Heart left ventricle (tissue), 16 donors: ENCODE measurements around the gene CEP85L. TPM values are rescaled to one million over a fixed set of nuclear protein-coding genes. Genes with fewer than 3 reads are reported as not detected.

ENCODE experiments used
- ATAC-seq, 4 donors: fragments of 200-7000 bp; cut with Tn5 transposase; one replicate each; pipeline ENCODE4 v1.9.1; 2020 to 2022; ENCODE audit warnings: moderate library complexity in 4 of 4, mild to moderate bottlenecking in 3 of 4, moderate number of reproducible peaks in 1 of 4
- DNase-seq, 5 donors: peaks; one replicate each; pipeline ENCODE4 v3.0.0-alpha.2; 2020
- H3K27ac ChIP-seq, 12 donors: fragments of 200-600 bp; sonication (generic) in 4 of 12; one replicate each; pipeline versions ENCODE4 v1.5.0 to v1.8.0; 2016 to 2022; ENCODE audit warnings: mild to moderate bottlenecking in 2 of 12
- H3K27me3 ChIP-seq, 9 donors: fragments of 200-600 bp; sonication (generic) in 2 of 9; one replicate each; pipeline versions ENCODE4 v1.5.1 to v1.8.0; 2016 to 2022; ENCODE audit warnings: mild to moderate bottlenecking in 3 of 9
- H3K36me3 ChIP-seq, 9 donors: fragments of 200-600 bp; sonication (generic) in 2 of 9; one replicate each; pipeline versions ENCODE4 v1.5.0 to v1.8.0; 2018 to 2022; ENCODE audit warnings: mild to moderate bottlenecking in 2 of 9
- H3K4me1 ChIP-seq, 12 donors: fragments of 200-600 bp; sonication (generic) in 4 of 12; one replicate each; pipeline versions ENCODE4 v1.5.0 to v1.8.0; 2016 to 2022; ENCODE audit warnings: mild to moderate bottlenecking in 3 of 12
- H3K4me3 ChIP-seq, 12 donors: fragments of 200-600 bp; sonication (generic) in 4 of 12; one replicate each; pipeline versions ENCODE4 v1.5.0 to v1.8.0; 2017 to 2022; ENCODE audit warnings: mild to moderate bottlenecking in 9 of 12, moderate library complexity in 4 of 12
- H3K9me3 ChIP-seq, 12 donors: fragments of 200-600 bp; sonication (generic) in 4 of 12; one replicate each; pipeline versions ENCODE4 v1.5.0 to v1.8.0; 2016 to 2022; ENCODE audit warnings: mild to moderate bottlenecking in 1 of 12
- CTCF ChIP-seq, 12 donors: fragments of 200-600 bp; sonication (generic) in 4 of 12; IDR thresholded peaks; one replicate each; pipeline versions ENCODE4 v1.5.0 to v1.8.0; 2018 to 2022; ENCODE audit warnings: antibody characterized with exemption in 12 of 12, mild to moderate bottlenecking in 5 of 12
- POLR2A ChIP-seq, 2 donors: fragments of 450-650 bp; IDR thresholded peaks; one replicate each; pipeline ENCODE4 v1.6.1; 2017; ENCODE audit warnings: antibody characterized with exemption in 2 of 2, mild to moderate bottlenecking in 2 of 2, moderate library complexity in 2 of 2
- WGBS, 4 donors: extraction: QIAGEN DNeasy Blood & Tissue Kit in 2 of 4; methylation state at CpG; one replicate each; pipeline versions ENCODE4 v1.1.5 to v1.1.7; 2013 to 2018; 5-methylcytosine and 5-hydroxymethylcytosine counted together
- intact Hi-C, 10 donors: fragments of 100-400 bp; cut with DNase I; formaldehyde crosslinking; loops; one replicate each; pipeline versions ENCODE4 v1.11.1 to v1.14.2; 2022
- polyA plus RNA-seq, 2 donors: library from polyadenylated mRNA; stranded (reverse); fragments of 200-250 nt; gene quantifications; one replicate each; pipeline ENCODE4 v1.2.3, GENCODE V29; 2013
- total RNA-seq, 9 donors: library from RNA; depleted of rRNA in 2 of 9; stranded (reverse); fragments of >200 nt in 2 of 9; fragmentation: NEBNext Ultra II Directional in 3 of 9; extraction: Animal tissue kit (Norgen Biotek cat#: 25700) in 3 of 9; gene quantifications; one replicate each; pipeline versions ENCODE4 v1.1.0 to v1.2.4, GENCODE V29; 2016 to 2023
- donor health status: ischemic (EF 13 %, LVEDD 7.1; RV severe dilation, severe dysfunction).
- donor health status: healthy with polysubstance abuse.
- donor health status: DM: no; HTN: yes; CAD: no.
- donor health status: DM: no; HTN: no; CAD: no.
- donor health status: ischemic (EF 25% LVEDD 6.9; RV normal size, moderate dysfunction).
- donor health status: ischemic (EF 25% LVEDD 5.7; RV mildly dilated, moderate dysfunction).
- donor health status: healthy.
- donor health status: DM: yes; HTN: yes; CAD: no.
- donor health status: ischemic (EF 35%, LVEDD 5.7; RV mildly dilated, moderate dysfunction).
- donor health status: nonischemic (EF 11% LVEDD 7.7; RV severe dilation, severe dysfunction).
- donor health status: DM: yes; HTN: yes; CAD: no.
- donor health status: PGD.
- donor health status: ischemic (EF 29% LVEDD 5.4; RV normal size, mild dysfunction).
- donor health status: nonischemic (EF 23%, LVEDD 6.1; RV moderate dilation, normal function).

CEP85L gene
- total and polyA plus RNA-seq, 11 donors: 1.9 to 14.4 (median 7.6) TPM

- Histone ChIP-seq H3K27me3 (no peaks in the 10 kb centered on the region), H3K36me3 (peaks cover 0 to 13% (median 0%) of the 10 kb centered on the region in 9 donors), H3K4me3 (peak overlapping the region in 11 of 12 donors; percentile 2 to 64 (median 55)), H3K4me1 (peaks cover 0 to 48% (median 5%) of the 10 kb centered on the region in 12 donors), H3K27ac (peak overlapping the region; percentile 34 to 87 (median 82)), H3K9me3 (no peaks in the 10 kb centered on the region)
- intact Hi-C loops: loop anchor here in 4 of 10 donors (5.0 kb wide), 2 partner anchors 34 to 174 kb away; no protein-coding TSS in a partner anchor
- WGBS, 4 donors: 47 to 57% (median 50%) methylated on average over 4 of the region's 4 CpGs
- no peak for TF ChIP-seq POLR2A (IDR thresholded peaks at IDR 0.05)
- TF ChIP-seq CTCF (IDR thresholded peaks at IDR 0.05): no peak
- ATAC-seq: no peak
- DNase-seq: no peak
Observed at GRCh38 chr6:118546164-118546879, 105.1 kb downstream of the CEP85L start.

GRCh38 chr6:118544105-118544504 is 107.3 kb downstream of the CEP85L start:
- 21 to 32% (median 31%) methylated on average over 3 of the region's 3 CpGs for WGBS, 4 donors
- peaks cover 0 to 58% (median 9%) of the 10 kb centered on the region in 12 donors for H3K4me1 ChIP-seq
- no peaks in the 10 kb centered on the region for H3K36me3 ChIP-seq
- intact Hi-C loops: no loop called here
- ATAC-seq: no peak
- peak overlapping the region in 8 of 12 donors; percentile 4 to 28 (median 16) for H3K4me3 ChIP-seq
- peak overlapping the region; percentile 11 to 87 (median 82) for H3K27ac ChIP-seq
- no peaks in the 10 kb centered on the region for H3K9me3 ChIP-seq
- H3K27me3 ChIP-seq: no peaks in the 10 kb centered on the region
- no peak for DNase-seq
- TF ChIP-seq CTCF (IDR thresholded peaks at IDR 0.05) (no peak), POLR2A (IDR thresholded peaks at IDR 0.05) (no peak)

GRCh38 chr6:118542184-118542952 is 109.0 kb downstream of the CEP85L start:
- TF ChIP-seq POLR2A (IDR thresholded peaks at IDR 0.05) (no peak), CTCF (IDR thresholded peaks at IDR 0.05) (no peak)
- Histone ChIP-seq H3K4me3 (no peak overlapping the region), H3K36me3 (no peaks in the 10 kb centered on the region), H3K9me3 (no peaks in the 10 kb centered on the region), H3K27me3 (no peaks in the 10 kb centered on the region), H3K4me1 (peaks cover 0 to 71% (median 10%) of the 10 kb centered on the region in 12 donors), H3K27ac (peak overlapping the region in 11 of 12 donors; percentile 48 to 87 (median 83))
- DNase-seq (no peak), ATAC-seq (no peak)
- intact Hi-C loops: no loop called here
- 92 to 97% (median 93%) methylated on average over 3 of the region's 3 CpGs for WGBS, 4 donors

GRCh38 chr6:118537574-118537973 is 113.8 kb downstream of the CEP85L start:
- Histone ChIP-seq H3K36me3 (no peaks in the 10 kb centered on the region), H3K27ac (peak overlapping the region; percentile 64 to 90 (median 77)), H3K4me3 (peak overlapping the region in 8 of 12 donors; percentile 13 to 45 (median 26)), H3K9me3 (no peaks in the 10 kb centered on the region), H3K4me1 (peaks cover 0 to 49% (median 7%) of the 10 kb centered on the region in 12 donors), H3K27me3 (no peaks in the 10 kb centered on the region)
- ATAC-seq: peak; percentile 92 to 97 (median 95)
- 13 to 20% (median 18%) methylated on average over 2 of the region's 2 CpGs for WGBS, 4 donors
- DNase-seq: no peak
- intact Hi-C loops: no loop called here
- no peak for TF ChIP-seq CTCF (IDR thresholded peaks at IDR 0.05)
- no peak for TF ChIP-seq POLR2A (IDR thresholded peaks at IDR 0.05)
